ENCODE data around the gene STK38. TPM values are rescaled to one million over a fixed set of nuclear protein-coding genes. Genes with fewer than 3 reads are reported as not detected.

The STK38 gene
- polyA plus RNA-seq, 2 of the 4 experiments (the other 2 are of a cell fraction) = 30.0 to 30.9 TPM

DNA sequence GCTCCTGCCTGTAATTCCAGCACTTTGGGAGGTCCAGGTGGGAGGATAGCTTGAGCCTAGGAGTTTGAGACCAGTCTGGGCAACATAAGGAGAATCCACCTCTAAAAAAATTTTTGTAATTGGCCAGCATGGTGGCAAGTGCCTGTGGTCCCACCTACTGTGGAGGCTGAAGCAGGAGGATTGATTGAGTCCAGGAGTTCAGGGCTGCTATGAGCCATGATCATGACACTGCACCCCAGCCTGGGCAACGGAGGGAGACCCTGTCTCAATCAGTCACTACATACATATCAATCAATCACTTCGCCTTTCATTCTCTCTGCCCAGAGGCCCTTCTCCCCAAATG is 1.1 kb upstream of the STK38 start (continued):
- TF ChIP-seq SREBF2 (IDR thresholded peaks at IDR 0.05) (no peak), EHMT2 (IDR thresholded peaks at IDR 0.05; ENCODE audit: low read depth) (no peak), FOXS1 (CRISPR knock-in tag; IDR thresholded peaks at IDR 0.05) (no peak)
- TF ChIP-seq, protein P1, sequence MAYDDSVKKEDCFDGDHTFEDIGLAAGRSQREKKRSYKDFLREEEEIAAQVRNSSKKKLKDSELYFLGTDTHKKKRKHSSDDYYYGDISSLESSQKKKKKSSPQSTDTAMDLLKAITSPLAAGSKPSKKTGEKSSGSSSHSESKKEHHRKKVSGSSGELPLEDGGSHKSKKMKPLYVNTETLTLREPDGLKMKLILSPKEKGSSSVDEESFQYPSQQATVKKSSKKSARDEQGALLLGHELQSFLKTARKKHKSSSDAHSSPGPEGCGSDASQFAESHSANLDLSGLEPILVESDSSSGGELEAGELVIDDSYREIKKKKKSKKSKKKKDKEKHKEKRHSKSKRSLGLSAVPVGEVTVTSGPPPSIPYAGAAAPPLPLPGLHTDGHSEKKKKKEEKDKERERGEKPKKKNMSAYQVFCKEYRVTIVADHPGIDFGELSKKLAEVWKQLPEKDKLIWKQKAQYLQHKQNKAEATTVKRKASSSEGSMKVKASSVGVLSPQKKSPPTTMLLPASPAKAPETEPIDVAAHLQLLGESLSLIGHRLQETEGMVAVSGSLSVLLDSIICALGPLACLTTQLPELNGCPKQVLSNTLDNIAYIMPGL (CRISPR knock-in tag; IDR thresholded peaks at IDR 0.05; ENCODE audit: borderline replicate concordance) = no peak

DNA sequence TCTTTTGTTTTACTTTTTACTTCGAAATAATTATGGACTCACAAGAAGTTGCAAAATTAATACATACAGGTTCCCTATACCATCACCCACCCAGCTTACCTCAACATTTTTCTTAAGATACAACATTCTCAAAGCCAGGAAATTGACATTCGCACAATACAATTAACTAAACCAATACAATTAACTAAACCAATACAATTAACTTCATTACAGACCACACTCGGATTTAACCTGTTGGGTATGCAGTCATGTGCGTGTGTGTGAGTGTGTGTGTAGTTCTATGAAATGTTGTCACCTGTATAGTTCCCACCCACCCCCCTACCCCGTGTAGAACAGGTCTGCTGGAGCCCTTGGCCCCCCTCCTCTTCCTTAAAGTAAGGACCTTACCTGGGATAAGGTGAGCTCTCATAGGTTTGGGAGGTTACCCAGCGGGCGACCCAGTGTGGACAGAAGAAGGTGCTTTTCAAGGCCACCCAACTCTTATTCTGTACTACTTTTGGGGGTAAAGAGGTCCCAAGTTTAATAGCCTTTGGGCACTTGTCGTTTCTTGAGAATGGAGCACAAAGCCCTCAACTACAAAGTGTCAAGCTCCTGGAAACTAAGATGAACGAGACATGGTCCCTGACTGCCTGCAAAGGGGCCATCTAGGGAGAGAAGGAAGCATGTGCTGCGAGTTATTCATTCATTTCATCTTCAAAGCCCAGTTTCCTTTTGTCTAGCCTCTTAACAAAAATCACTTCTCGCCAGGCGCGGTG is 544 bp upstream of the STK38 start:
- ChIA-PET CTCF (interaction anchor here (1.1 to 1.3 kb wide), 2 partner anchors 28 to 31 kb away, joined by 3 to 8 read pairs; no protein-coding TSS in a partner anchor), POLR2A (no interaction called here)
- H3K27ac ChIP-seq = peak overlapping the region; percentile 90 to 99
- ATAC-seq (no peak), FAIRE-seq (no peak), DNase-seq (ENCODE audit: low read depth in 1 of 2, low spot score in 1 of 2) (no peak)
- H3K9me3 ChIP-seq = no peaks in the 10 kb centered on the region
- peak overlapping the region; percentile 67; the same call in 1 of the 3 replicates for H3K4me3 ChIP-seq
- peaks cover 27% of the 10 kb centered on the region for H3K4me1 ChIP-seq
- 68% methylated on average over 13 of the region's 13 CpGs for WGBS (ENCODE audit: missing lambda C conversion rate)
- peak overlapping the region; percentile 56 for H3K4me2 ChIP-seq
- TF ChIP-seq ZFP36 (IDR thresholded peaks at IDR 0.05; ENCODE audit: borderline replicate concordance, partially characterized antibody) (no peak), FOSL2 (IDR thresholded peaks at IDR 0.05) (no peak), FOSL2 (CRISPR knock-in tag; IDR thresholded peaks at IDR 0.05) (no peak), EP300 (IDR thresholded peaks at IDR 0.05) (no peak), BHLHE40 (IDR thresholded peaks at IDR 0.05; ENCODE audit: low read depth, low read length) (no peak)
- TF ChIP-seq, protein P2, sequence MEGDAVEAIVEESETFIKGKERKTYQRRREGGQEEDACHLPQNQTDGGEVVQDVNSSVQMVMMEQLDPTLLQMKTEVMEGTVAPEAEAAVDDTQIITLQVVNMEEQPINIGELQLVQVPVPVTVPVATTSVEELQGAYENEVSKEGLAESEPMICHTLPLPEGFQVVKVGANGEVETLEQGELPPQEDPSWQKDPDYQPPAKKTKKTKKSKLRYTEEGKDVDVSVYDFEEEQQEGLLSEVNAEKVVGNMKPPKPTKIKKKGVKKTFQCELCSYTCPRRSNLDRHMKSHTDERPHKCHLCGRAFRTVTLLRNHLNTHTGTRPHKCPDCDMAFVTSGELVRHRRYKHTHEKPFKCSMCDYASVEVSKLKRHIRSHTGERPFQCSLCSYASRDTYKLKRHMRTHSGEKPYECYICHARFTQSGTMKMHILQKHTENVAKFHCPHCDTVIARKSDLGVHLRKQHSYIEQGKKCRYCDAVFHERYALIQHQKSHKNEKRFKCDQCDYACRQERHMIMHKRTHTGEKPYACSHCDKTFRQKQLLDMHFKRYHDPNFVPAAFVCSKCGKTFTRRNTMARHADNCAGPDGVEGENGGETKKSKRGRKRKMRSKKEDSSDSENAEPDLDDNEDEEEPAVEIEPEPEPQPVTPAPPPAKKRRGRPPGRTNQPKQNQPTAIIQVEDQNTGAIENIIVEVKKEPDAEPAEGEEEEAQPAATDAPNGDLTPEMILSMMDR (IDR thresholded peaks at IDR 0.05) = no peak
- TF ChIP-seq, protein P1 (CRISPR knock-in tag; IDR thresholded peaks at IDR 0.05; ENCODE audit: borderline replicate concordance) = no peak

DNA sequence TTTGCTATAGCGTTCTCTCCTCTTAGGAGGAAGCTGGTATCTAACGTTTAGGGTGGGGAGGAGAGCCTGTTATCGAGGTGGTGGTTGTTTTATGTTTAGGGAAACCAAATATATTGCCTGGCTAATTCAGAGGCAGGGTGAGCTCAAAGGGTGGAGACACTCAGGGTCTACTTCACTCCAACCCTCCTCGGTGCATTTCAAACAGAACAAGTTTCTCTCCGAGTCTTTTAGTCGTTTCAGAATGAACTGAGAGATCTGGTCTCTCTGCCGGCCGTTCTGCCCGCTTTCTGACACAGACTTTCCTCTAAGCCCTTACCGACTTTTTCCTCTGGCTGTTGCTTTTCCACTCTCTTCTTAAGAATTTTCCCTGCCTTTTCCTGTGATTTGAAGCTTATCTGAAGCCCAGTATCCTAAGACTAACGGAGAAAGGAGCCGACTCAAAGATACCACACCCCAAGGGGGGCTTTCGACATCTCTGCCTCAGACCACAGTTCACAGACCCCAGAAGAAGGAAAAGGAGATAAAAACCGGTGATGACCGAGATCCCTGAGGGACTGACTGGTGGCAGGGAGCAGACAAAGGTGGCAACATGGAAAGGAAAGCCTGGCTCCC is 865 bp downstream of the STK38 start:
- WGBS (ENCODE audit: missing lambda C conversion rate) = 2% methylated on average over 15 of the region's 15 CpGs
- CTCF ChIA-PET = interaction anchor here (0.8 to 1.1 kb wide), 3 partner anchors 15 to 212 kb away, joined by 3 to 4 read pairs (median 3); no protein-coding TSS in a partner anchor
- no peaks in the 10 kb centered on the region for H3K9me3 ChIP-seq
- FAIRE-seq (no peak), DNase-seq (ENCODE audit: low read depth in 1 of 2, low spot score in 1 of 2) (no peak), ATAC-seq (peak; percentile 19 to 37; a peak in 5 of 6 replicates)
- H3K27ac ChIP-seq = peak overlapping the region; percentile 90 to 99
- H3K4me3 ChIP-seq = peak overlapping the region; percentile 67
- peak overlapping the region; percentile 95 for H3K4me2 ChIP-seq
- POLR2A ChIA-PET = interaction anchor here (0.6 kb wide), 2 partner anchors 31 to 33 kb away, joined by 3 to 4 read pairs; no protein-coding TSS in a partner anchor
- H3K4me1 ChIP-seq = peaks cover 31% of the 10 kb centered on the region
- TF ChIP-seq KDM1A (IDR thresholded peaks at IDR 0.05; ENCODE audit: low read depth) (no peak), HOXB13 (CRISPR knock-in tag; IDR thresholded peaks at IDR 0.05; ENCODE audit: low read depth) (no peak), EHF (CRISPR knock-in tag; IDR thresholded peaks at IDR 0.05) (no peak), EHMT2 (IDR thresholded peaks at IDR 0.05; ENCODE audit: low read depth) (no peak), NPAS2 (CRISPR knock-in tag; IDR thresholded peaks at IDR 0.05; ENCODE audit: borderline replicate concordance) (no peak), JUNB (IDR thresholded peaks at IDR 0.05) (no peak), NFE2L2 (conservative IDR thresholded peaks at IDR 0.05; ENCODE audit: low read length) (no peak)
- TF ChIP-seq, protein P3, sequence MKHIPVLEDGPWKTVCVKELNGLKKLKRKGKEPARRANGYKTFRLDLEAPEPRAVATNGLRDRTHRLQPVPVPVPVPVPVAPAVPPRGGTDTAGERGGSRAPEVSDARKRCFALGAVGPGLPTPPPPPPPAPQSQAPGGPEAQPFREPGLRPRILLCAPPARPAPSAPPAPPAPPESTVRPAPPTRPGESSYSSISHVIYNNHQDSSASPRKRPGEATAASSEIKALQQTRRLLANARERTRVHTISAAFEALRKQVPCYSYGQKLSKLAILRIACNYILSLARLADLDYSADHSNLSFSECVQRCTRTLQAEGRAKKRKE (CRISPR knock-in tag; IDR thresholded peaks at IDR 0.05; ENCODE audit: low read depth) = no peak
- TF ChIP-seq, protein P4, sequence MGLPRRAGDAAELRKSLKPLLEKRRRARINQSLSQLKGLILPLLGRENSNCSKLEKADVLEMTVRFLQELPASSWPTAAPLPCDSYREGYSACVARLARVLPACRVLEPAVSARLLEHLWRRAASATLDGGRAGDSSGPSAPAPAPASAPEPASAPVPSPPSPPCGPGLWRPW (IDR thresholded peaks at IDR 0.05) = no peak
- TF ChIP-seq, protein P5, sequence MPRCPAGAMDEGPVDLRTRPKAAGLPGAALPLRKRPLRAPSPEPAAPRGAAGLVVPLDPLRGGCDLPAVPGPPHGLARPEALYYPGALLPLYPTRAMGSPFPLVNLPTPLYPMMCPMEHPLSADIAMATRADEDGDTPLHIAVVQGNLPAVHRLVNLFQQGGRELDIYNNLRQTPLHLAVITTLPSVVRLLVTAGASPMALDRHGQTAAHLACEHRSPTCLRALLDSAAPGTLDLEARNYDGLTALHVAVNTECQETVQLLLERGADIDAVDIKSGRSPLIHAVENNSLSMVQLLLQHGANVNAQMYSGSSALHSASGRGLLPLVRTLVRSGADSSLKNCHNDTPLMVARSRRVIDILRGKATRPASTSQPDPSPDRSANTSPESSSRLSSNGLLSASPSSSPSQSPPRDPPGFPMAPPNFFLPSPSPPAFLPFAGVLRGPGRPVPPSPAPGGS (IDR thresholded peaks at IDR 0.05) = no peak
- TF ChIP-seq, protein P6, sequence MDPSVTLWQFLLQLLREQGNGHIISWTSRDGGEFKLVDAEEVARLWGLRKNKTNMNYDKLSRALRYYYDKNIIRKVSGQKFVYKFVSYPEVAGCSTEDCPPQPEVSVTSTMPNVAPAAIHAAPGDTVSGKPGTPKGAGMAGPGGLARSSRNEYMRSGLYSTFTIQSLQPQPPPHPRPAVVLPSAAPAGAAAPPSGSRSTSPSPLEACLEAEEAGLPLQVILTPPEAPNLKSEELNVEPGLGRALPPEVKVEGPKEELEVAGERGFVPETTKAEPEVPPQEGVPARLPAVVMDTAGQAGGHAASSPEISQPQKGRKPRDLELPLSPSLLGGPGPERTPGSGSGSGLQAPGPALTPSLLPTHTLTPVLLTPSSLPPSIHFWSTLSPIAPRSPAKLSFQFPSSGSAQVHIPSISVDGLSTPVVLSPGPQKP (IDR thresholded peaks at IDR 0.05; ENCODE audit: low read depth, low read length) = no peak
- TF ChIP-seq, protein P1 (CRISPR knock-in tag; IDR thresholded peaks at IDR 0.05; ENCODE audit: borderline replicate concordance) = no peak

All from A549 (cell line).